Left lung (tissue), 10 donors: ENCODE results near the gene ZNF362. TPM values are rescaled to one million over a fixed set of nuclear protein-coding genes. Genes with fewer than 3 reads are reported as not detected.

Experiments used
- ATAC-seq: fragments of 200-7000 bp; cut with Tn5 transposase; one replicate; pipeline ENCODE4 v1.9.1; 2020; ENCODE audit warnings: moderate library complexity
- DNase-seq, 4 donors: peaks; one replicate each; pipeline ENCODE4 v3.0.0-alpha.2; 2013 to 2020
- H3K27ac ChIP-seq, 2 donors: fragments of 200-600 bp; sonication (generic) in 1 of 2; one replicate each; pipeline versions ENCODE4 v1.5.0 to v1.8.0; 2020 to 2021
- H3K27me3 ChIP-seq, 2 donors: fragments of 200-600 bp; sonication (generic) in 1 of 2; one replicate each; pipeline versions ENCODE4 v1.5.0 to v1.8.0; 2020 to 2021
- H3K36me3 ChIP-seq, 2 donors: fragments of 200-600 bp; sonication (generic) in 1 of 2; one replicate each; pipeline versions ENCODE4 v1.5.0 to v1.8.0; 2020 to 2021
- H3K4me1 ChIP-seq, 2 donors: fragments of 200-600 bp; one replicate each; pipeline ENCODE4 v1.8.0; 2021
- H3K4me3 ChIP-seq, 2 donors: fragments of 200-600 bp; sonication (generic) in 1 of 2; one replicate each; pipeline versions ENCODE4 v1.5.0 to v1.8.0; 2020 to 2021; ENCODE audit warnings: mild to moderate bottlenecking in 1 of 2
- H3K9me3 ChIP-seq, 2 donors: fragments of 200-600 bp; sonication (generic) in 1 of 2; one replicate each; pipeline versions ENCODE4 v1.5.0 to v1.8.0; 2020 to 2021
- intact Hi-C, 2 donors: fragments of 100-400 bp; cut with DNase I; formaldehyde crosslinking; loops; one replicate each; pipeline versions ENCODE4 v1.11.2 to v1.14.2; 2022
- polyA plus RNA-seq, 6 donors: library from polyadenylated mRNA; unstranded; fragments of 120-200 nt; gene quantifications; one replicate each; pipeline ENCODE4 v1.2.1, GENCODE V29; 2013; ENCODE audit not compliant: insufficient read length in 6 of 6
- total RNA-seq, 2 donors: library from RNA; stranded (reverse); fragmentation: NEBNext Ultra II Directional; extraction: Animal tissue kit (Norgen Biotek cat#: 25700); gene quantifications; one replicate each; pipeline ENCODE4 v1.2.1, GENCODE V29; 2021
- TF ChIP-seq, protein P1 (sequence below), 2 donors: fragments of 200-600 bp; sonication (generic) in 1 of 2; IDR thresholded peaks; one replicate each; pipeline versions ENCODE4 v1.5.0 to v1.8.0; 2021; ENCODE audit warnings: antibody characterized with exemption in 2 of 2
- donor health status: DM: no; HTN: yes; CAD: no.
- donor health status: DM: no; HTN: no; CAD: no.

ZNF362 gene
- total and polyA plus RNA-seq, 8 donors: 25.9 to 60.0 (median 52.0) TPM

DNA sequence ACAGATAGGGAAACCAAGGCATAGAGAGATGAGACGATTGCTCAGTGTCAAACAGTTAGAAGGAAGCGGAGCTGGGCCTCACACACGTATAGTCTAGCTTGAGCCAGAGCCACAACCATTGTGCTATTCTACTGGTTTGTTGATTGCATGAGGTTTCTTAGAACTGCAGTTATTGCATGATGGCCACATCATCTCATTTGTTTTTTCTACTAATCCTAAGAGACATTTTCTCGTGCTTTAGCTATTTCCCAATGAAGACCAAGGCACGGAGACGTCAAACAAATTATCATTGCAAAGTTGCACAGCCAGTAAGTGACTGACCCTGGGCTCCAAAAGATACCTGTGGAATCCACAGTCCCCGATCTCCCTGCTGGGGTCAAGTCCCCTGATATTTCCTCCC is 25.1 kb upstream of the ZNF362 start:
- intact Hi-C loops: no loop called here
- Histone ChIP-seq H3K27me3 (no peaks in the 10 kb centered on the region), H3K4me1 (peaks cover 0 to 3% of the 10 kb centered on the region in 2 donors), H3K27ac (no peak overlapping the region), H3K36me3 (no peaks in the 10 kb centered on the region), H3K9me3 (no peaks in the 10 kb centered on the region), H3K4me3 (no peak overlapping the region)
- ATAC-seq (no peak), DNase-seq (no peak)
- TF ChIP-seq, protein P1, sequence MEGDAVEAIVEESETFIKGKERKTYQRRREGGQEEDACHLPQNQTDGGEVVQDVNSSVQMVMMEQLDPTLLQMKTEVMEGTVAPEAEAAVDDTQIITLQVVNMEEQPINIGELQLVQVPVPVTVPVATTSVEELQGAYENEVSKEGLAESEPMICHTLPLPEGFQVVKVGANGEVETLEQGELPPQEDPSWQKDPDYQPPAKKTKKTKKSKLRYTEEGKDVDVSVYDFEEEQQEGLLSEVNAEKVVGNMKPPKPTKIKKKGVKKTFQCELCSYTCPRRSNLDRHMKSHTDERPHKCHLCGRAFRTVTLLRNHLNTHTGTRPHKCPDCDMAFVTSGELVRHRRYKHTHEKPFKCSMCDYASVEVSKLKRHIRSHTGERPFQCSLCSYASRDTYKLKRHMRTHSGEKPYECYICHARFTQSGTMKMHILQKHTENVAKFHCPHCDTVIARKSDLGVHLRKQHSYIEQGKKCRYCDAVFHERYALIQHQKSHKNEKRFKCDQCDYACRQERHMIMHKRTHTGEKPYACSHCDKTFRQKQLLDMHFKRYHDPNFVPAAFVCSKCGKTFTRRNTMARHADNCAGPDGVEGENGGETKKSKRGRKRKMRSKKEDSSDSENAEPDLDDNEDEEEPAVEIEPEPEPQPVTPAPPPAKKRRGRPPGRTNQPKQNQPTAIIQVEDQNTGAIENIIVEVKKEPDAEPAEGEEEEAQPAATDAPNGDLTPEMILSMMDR (IDR thresholded peaks at IDR 0.05): no peak

DNA sequence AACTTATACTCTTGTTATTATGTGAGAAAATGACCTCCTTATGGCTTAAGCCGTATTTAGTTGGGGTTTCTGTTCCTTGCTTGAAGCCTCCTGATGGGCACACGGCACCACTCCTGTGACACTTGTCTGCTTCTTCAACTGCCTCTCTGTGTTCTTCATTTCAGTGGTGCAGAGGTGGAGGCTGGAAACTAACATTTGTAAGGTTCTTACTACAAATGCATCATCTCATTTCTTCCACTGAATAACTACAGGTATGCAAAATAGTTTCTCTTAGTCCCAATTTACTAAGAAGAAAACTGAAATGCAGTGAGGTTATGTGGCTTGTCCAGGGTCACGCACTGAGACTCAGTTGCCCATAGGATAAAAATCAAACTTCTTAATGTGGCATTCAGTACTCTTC is 23.6 kb upstream of the ZNF362 start:
- no peaks in the 10 kb centered on the region for H3K9me3 ChIP-seq
- no peaks in the 10 kb centered on the region for H3K36me3 ChIP-seq
- intact Hi-C loops: no loop called here
- TF ChIP-seq, protein P1 (IDR thresholded peaks at IDR 0.05): no peak
- H3K4me3 ChIP-seq: no peak overlapping the region
- H3K27ac ChIP-seq: no peak overlapping the region
- H3K4me1 ChIP-seq: peaks cover 0 to 3% of the 10 kb centered on the region in 2 donors
- H3K27me3 ChIP-seq: no peaks in the 10 kb centered on the region
- ATAC-seq (no peak), DNase-seq (no peak)

DNA sequence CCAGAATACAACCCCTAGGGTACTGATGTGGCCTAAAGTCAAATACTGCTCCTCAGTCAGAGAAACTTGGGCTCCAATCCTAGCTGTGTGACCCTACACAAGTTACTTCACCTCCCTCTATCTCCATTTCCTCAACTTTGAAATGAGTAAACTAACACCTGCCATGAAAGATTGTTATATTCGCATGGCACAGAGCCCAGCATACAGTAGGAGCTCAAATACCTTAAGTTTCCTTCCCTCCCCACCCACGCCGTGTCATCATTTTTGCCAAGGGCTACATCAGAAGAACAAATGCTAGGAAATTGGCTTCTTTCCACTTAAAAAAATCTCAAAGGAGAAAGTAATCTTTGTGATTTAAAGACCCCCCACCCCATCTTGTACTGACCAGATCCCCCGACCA is 22.2 kb upstream of the ZNF362 start:
- ATAC-seq: peak; percentile 24
- H3K27me3 ChIP-seq: no peaks in the 10 kb centered on the region
- peaks cover 0 to 3% of the 10 kb centered on the region in 2 donors for H3K4me1 ChIP-seq
- intact Hi-C loops: no loop called here
- no peaks in the 10 kb centered on the region for H3K9me3 ChIP-seq
- H3K4me3 ChIP-seq: no peak overlapping the region
- H3K27ac ChIP-seq: no peak overlapping the region
- TF ChIP-seq, protein P1 (IDR thresholded peaks at IDR 0.05): no peak
- H3K36me3 ChIP-seq: no peaks in the 10 kb centered on the region
- no peak for DNase-seq

DNA sequence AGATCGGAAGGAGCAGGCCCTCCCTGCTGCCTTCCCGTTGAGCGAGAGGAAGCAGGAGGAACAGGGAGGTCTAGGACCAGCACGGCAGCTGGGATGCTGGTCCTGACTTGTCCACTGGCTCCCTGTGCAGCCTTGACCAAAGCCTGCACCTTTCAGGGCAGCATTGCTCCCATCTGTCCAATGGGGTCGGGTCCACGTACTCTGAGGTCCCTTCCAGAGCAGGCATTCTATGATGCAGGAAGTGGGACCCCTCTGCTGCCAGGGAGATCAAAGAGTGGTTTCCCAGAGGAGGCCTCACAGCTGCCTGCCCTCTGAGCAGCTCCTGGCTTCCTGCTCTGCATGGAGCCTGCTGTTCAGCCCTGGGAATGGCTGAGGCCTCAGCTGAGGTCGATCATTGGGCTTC is 21.7 kb upstream of the ZNF362 start:
- H3K4me3 ChIP-seq: no peak overlapping the region
- TF ChIP-seq, protein P1 (IDR thresholded peaks at IDR 0.05): no peak
- intact Hi-C loops: no loop called here
- H3K27me3 ChIP-seq: no peaks in the 10 kb centered on the region
- no peak overlapping the region for H3K27ac ChIP-seq
- DNase-seq (no peak), ATAC-seq (no peak)
- no peaks in the 10 kb centered on the region for H3K36me3 ChIP-seq
- H3K4me1 ChIP-seq: peaks cover 0 to 3% of the 10 kb centered on the region in 2 donors
- H3K9me3 ChIP-seq: no peaks in the 10 kb centered on the region

DNA sequence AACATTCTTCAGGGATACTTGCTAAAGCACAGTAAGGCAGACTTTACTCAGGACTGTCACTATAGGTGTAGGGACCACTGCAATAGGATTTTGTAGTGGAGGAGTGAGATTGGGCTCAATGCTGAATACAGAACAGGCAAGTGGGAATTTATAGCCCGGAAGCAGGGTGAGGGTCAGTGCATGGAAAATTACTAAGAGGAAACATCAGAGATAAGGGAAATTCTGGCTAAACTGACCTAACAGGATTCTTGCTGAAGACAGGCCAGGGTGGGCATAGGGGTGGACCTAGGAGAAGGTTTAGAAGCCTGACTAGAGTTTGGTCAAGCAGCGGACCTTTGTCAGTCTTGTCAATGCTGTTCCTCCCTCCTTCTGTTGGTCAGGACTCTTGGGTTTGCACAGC is 20.8 kb upstream of the ZNF362 start:
- no peaks in the 10 kb centered on the region for H3K36me3 ChIP-seq
- ATAC-seq (no peak), DNase-seq (no peak)
- H3K4me1 ChIP-seq: peaks cover 0 to 3% of the 10 kb centered on the region in 2 donors
- no peak overlapping the region for H3K4me3 ChIP-seq
- H3K27ac ChIP-seq: no peak overlapping the region
- intact Hi-C loops: no loop called here
- TF ChIP-seq, protein P1 (IDR thresholded peaks at IDR 0.05): no peak
- no peaks in the 10 kb centered on the region for H3K9me3 ChIP-seq
- H3K27me3 ChIP-seq: no peaks in the 10 kb centered on the region
